Measurements from ENCODE around the gene ZNF445.
"Not testable (repeated sequence)": the region's sequence is repeated elsewhere in the genome, so short reads cannot be mapped to it uniquely, and the experiment has no call there.

Gene ZNF445

DNA sequence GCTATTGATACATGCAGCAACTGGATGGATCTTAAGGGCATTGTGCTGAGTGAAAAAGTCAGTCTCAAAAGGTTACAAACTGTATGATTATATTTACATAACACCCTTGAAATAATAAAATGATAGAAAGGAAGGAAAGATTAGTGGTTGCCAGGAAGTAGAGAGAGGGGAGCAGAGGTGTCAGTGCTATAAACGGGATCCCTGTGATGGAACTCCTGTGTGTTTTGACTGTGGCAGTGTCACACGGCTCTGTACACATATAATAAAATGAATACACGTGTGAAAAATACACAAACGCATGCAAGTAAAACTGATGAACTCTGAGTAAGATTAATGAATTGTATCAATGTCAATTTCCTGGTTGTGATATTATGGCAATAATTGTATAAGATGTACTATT lies 78.6 kb downstream of the ZNF445 start:
- DNase-seq (ENCODE audit: low read depth), result no peak

DNA sequence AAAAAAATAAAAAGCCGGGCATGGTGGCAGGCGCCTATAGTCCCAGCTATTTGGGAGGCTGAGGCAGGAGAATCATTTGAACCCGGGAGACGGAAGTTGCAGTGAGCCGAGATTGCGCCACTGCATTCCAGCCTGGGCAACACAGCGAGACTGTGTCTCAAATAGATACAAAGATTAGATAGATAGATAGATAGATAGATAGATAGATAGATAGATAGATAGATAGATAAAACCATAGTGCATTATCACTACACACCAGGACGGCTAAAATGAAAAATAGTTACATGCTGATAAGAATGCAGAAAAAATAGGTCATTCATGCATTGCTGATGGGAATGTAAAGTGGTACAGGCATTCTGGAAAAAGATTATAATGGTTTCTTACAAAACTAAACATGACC lies 79.2 kb downstream of the ZNF445 start:
- DNase-seq (ENCODE audit: low read depth), result not testable (repeated sequence)

DNA sequence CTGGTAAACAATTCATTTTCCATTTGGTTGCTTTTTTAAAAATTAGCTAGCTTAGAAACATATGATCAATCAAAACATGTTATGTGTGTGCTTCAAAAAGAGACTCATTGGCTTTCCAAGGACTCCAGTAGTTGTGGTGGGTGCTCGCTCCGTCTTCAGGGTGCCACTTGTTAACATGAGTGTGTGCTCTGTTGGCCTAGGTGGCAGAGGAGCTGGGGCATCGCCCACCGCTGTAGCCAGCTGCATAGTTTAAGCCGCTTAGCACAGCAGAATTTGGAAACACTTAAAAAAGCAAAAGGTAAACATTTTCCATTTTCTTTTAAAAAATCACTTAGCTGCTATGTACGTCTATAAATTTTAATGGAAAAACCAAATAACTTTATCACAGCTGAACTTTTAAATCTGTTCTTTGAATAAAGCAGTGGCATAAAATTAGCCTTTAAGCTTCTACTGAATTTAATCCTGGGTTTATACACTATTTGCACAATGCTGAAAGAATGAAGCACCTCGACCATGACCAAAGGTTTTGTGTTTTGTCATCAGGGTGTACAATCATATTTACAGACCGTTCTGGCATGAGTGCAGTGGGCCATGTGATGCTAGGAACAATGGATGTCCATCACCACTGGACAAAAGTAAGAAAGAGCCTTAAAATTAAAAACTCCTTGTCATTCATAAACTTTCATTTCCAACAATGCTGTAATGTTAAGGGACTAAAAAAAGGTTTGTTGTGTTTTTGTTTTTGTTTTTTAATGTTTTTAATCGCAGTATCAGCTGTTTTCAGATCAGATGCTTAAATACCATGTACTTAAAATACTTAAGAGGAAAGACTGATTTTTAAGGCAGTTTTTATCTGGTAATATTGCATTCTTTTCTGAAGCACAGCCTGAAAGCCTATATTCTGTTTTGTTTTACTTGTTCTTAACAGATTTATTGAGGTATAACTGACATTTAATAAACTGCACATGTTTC lies 81.0 kb downstream of the ZNF445 start:
- no peak for DNase-seq (ENCODE audit: low read depth)

DNA sequence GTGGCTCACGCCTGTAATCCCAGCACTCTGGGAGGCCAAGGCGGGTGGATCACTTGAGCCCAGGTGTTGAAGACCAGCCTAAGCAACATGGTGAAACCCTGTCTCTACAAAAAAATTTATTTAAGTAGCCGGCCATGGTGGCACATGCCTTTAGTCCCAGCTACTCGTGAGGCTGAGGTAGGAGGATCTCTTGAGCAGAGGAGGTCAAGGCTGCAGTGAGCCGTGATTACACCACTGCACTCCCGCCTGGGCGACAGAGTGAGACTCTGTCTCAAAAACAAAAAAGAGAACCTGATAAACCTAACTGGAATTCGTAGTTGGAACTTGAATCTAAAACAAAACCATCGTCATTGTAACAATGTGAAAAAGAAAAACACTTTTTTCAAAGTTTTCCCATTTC lies 81.8 kb downstream of the ZNF445 start:
- no peak for DNase-seq (ENCODE audit: low read depth)

DNA sequence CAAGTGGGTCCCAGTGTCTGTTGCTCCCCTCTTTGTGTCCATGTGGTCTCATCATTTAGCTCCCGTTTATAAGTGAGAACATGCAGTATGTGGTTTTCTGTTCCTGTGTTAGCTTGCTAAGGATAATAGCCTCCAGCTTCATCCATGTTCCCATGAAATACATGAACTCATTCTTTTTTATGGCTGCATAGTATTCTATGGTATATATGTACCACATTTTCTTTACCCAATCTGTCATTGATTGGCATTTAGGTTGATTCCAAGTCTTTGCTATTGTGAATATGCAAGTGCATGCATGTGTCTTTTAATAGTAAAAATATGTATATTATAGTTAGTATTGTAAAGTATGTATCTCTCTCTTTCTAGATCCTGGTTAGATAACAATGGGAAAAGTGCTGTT lies 85.0 kb downstream of the ZNF445 start:
- no peak for DNase-seq (ENCODE audit: low read depth)

DNA sequence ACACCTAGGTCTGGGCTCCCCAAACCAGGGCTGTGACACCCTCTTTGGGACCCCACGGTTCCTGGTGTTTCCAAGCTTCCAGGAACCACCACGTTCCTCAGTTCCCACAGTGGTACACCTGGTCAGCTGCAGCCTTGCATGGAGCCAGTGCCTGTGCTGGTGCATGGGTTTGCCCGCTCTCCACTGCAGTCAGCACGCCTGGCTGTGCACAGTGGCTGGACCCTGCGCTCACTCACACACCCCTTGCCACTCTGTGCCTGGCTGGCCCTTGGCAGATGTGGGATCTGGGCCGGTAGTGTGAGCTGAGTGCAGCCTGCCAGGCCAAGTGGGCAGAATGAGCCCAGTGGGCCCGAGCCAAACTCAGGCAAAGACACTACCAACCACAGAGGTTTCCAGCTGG lies 90.1 kb downstream of the ZNF445 start:
- no peak for DNase-seq (ENCODE audit: low read depth)

Data from stimulated activated CD8-positive, alpha-beta memory T cell treated with anti-CD3 and anti-CD28 coated beads, Interleukin-12 subunit alpha, Interleukin-12 subunit beta, amount 100 ng/mL, for 4 hours (primary cell).